Retinal pigment epithelial cell (primary cell): ENCODE measurements around the gene TBATA.

ENCODE experiments used
- DNase-seq: peaks from one replicate; pipeline ENCODE4 v3.0.0-alpha.2; 2010; ENCODE audit warnings: low read depth
- H3K4me3 ChIP-seq: 2 replicates; pipeline ENCODE4 v1.5.1; 2011; ENCODE audit warnings: mild to moderate bottlenecking, low read length, control low read depth, moderate library complexity
- TF ChIP-seq, protein P1 (sequence below): conservative IDR thresholded peaks from 2 replicates; pipeline ENCODE4 v1.5.1; 2011; ENCODE audit warnings: low read depth, low read length, control low read depth, inconsistent platforms

Gene TBATA

DNA sequence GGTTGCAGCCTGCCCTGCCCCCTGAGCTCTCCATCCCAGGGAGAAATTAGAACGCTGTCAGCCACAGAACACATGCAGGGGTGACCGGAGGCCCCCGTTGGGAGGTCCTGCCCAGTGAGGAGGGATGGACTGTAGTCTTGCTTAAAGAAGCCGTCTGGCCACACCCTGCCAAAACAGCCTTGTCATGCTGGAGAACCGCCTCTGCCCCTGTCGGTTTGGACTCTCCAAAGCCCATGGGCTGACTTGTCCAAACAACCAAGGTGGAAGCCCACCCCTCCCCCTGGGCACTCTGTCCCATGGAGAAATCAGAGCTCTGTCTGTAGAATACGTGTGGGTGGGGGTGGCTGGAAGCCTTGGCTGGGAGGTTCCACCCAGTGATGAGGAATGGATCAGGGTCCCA is 12.7 kb upstream of the TBATA start:
- no peak overlapping the region for H3K4me3 ChIP-seq
- no peak for DNase-seq
- TF ChIP-seq, protein P1, sequence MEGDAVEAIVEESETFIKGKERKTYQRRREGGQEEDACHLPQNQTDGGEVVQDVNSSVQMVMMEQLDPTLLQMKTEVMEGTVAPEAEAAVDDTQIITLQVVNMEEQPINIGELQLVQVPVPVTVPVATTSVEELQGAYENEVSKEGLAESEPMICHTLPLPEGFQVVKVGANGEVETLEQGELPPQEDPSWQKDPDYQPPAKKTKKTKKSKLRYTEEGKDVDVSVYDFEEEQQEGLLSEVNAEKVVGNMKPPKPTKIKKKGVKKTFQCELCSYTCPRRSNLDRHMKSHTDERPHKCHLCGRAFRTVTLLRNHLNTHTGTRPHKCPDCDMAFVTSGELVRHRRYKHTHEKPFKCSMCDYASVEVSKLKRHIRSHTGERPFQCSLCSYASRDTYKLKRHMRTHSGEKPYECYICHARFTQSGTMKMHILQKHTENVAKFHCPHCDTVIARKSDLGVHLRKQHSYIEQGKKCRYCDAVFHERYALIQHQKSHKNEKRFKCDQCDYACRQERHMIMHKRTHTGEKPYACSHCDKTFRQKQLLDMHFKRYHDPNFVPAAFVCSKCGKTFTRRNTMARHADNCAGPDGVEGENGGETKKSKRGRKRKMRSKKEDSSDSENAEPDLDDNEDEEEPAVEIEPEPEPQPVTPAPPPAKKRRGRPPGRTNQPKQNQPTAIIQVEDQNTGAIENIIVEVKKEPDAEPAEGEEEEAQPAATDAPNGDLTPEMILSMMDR: no peak

DNA sequence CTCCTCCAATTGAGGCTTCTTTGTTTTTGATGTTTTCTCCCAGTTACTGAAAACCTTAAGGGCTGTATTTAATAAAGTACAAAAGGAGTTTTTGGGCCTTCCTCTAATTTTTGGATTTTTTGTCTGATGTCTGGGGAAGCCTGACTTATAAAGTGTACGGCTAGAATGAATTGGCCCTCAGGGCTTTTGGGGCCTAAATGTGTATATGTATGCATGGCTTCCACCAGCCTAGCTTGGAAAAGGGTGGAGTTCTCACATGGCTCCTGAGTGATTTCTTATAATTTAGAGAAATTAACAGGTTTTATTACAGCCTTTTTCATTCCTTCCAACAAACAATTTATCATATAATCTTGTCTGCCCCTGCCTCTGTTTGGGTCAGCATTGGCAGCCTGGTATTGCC is 10.4 kb upstream of the TBATA start:
- TF ChIP-seq, protein P1: no peak
- no peak for DNase-seq
- H3K4me3 ChIP-seq: no peak overlapping the region

DNA sequence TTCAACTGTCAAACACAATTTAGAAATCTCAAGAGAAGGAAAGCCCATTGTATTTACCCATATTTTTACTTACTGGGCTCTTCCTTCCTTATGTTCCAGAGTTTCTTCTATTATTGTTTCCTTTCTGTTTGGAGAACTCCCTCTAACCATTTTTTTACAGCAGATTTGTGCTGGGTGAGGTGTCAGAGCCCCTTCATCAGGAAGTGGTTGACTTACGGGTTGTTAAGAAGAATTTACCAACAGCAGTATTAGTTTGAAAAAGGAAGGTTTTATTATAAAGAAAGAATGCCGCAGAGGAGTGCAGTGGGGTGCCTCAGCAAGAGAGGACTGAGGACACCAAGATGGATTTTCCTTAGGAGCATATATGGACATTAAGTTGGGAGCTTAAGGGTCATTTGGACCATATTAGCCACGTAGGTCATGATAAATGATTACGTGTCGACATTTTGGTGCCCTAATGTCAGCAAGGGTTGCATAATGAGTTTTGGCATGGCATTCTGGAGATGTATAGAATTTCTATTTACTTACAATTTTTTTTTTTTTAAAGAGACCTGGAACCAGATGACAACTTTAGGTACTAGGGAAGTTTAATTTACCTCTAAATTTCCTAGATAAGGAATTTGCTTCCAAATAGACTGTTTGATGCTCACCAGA is 6.3 kb upstream of the TBATA start:
- no peak for DNase-seq
- TF ChIP-seq, protein P1: no peak
- no peak overlapping the region for H3K4me3 ChIP-seq

DNA sequence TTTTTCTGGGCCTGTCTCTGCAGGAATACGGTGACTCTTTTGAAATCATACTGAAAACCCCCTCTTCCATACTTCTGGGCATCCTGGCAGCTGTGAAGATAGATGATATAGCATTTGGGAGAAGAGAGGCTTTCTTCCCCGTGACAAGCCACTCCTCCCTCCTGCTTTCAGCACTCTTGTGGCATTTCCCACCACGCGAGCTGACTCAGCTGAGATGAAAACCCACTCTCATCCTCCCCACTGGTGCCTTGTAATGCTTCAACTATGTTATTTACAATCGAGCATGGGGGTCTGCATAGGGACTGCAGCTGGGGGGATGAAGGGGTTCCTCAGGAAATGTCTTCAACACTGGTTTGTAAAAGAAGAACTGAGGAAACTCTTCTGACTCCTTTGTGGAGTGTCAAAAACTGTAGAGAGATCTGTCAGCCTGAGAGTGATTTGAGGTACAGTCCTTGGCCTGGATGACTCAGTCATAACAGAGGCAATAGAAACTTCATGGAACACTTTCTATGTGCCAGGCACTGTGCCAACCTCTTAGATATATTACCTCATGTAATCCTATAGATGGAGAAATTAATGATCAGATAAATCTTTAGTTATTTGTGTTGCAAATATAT is 1.7 kb upstream of the TBATA start:
- H3K4me3 ChIP-seq: no peak overlapping the region
- TF ChIP-seq, protein P1: no peak
- DNase-seq: no peak

DNA sequence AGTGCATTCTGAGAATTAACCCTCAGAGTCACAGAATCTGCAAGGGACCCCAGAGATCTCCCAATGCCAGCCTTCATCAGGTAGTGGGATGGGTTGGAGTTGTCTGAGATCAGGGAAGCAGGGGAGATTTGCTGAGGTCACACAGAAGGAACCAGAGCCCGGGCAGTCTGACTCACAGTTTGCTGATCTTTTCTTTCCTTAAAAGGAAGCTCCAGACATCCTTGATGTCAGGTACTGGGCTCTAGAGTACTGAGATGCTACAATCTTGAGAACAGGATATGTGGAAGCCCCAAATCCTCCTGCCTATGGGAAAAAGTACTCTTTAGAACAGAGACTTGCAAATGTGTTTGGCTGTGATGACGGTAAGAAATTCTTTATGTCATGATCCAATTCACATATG is 706 bp downstream of the TBATA start:
- no peak for DNase-seq
- TF ChIP-seq, protein P1: no peak
- H3K4me3 ChIP-seq: no peak overlapping the region

DNA sequence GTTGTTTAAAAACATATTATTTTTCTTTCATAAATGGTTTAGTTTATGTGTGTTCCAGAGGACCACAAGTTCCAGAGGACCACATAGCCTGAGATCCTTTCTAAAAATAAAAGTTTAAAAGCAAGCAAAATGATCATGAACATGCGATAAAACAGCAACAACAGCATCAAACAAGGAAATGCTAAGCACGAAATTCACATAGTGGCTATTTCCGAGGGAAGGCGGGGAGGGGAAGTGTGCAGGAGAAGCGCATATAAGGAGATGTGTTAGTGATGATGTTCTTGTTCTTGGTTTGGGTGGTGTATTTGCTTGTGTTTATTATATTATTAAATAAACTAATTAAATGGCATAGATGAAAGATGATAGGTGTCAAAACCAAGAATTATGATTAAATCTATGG is 1.2 kb downstream of the TBATA start:
- no peak overlapping the region for H3K4me3 ChIP-seq
- no peak for DNase-seq
- TF ChIP-seq, protein P1: no peak

DNA sequence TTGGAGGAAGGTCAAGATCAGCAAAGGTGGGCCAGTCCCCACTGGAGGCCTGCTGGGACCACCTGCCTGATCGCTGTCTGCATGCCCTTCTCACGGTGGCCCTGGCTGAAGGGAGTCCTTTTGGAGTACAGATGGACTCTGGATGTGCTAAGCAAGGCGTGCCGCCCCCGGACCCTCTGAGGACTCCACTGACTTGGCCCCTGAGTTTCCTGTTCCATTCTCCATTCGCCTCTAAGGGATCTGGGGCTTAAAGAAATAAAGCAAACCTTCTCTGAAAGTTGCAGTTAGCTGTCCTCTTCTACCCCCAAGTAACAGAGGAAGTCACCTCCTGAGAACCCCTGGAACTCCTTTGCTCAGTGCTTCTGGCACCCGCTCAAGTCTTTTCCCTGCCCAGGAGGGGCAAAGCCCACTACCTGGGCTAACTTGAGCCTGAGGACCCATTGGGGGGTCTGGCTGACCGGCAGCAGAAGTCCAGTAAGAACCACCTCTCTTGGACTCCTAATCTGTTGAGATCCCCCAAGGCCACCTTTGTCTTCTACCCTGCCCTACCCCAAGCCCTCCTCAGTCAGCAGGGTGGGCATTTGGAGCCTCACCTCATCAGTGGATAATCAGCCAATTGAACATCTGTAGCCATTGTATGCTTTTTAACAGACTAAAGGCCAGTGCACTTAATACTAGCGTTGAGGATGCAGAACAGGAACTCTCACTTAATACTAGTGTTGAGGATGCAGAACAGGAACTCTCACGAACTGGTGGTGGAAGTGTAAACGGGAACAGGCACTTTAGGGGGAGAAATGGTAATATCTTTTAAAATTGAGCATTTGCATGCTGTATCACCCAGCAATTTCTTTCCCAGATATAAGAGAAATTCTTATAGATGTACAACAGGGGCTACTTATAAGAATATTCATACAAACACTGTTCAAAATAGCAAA is 2.2 kb downstream of the TBATA start:
- no peak overlapping the region for H3K4me3 ChIP-seq
- DNase-seq: no peak
- TF ChIP-seq, protein P1: no peak
